ENCODE measurements around the gene CD8B2.
"Not testable (repeated sequence)": the region's sequence is repeated elsewhere in the genome, so short reads cannot be mapped to it uniquely, and the experiment has no call there.

Gene CD8B2

DNA sequence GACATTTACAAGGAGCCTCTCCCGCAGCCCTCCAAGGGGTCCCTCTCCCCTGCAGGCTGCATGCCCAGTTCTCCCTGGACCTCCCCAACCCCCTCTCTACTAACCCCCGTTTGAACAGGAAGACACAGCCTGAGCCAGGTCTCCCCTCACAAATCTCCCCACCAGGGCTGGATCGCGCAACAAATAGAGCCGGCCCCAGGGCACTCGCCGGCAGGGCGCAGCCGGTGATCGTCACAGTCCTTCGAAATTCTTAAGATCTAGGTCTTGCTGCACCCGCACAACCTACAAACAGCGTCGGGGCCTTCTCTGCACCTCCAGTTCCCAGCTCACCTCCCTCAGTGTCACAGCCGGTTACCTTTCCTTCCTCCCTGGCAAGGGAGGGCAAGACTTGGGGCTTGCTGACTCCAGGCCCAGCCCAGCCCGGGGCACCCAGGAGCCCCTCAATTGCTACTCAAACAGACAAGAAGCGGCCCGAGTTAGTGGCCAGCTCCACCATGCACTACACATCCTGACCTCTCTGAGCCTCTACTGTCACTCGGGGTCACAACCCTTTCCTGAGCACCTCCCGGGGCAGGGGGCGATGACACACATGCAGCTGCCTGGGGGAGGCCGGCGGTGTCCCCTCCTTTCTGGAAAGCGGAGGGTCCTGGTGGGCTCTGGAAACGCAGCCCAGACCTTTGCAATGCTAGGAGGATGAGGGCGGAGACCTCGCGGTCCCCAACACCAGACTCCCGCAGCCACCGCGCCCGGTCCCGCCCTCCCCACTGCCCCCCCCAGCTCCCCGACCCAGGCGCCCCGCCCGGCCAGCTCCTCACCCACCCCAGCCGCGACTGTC lies at the start of gene CD8B2:
CD8B2 (plus strand) TSS at position 814 of the 835 bp plus-strand sequence. CDS start 63 bp downstream, outside the sequence.
- DNase-seq: not testable (repeated sequence)

- not testable (repeated sequence) for DNase-seq
Observed at GRCh38 chr2:106461882-106462281, 25.3 kb upstream of the CD8B2 start.

- DNase-seq: not testable (repeated sequence)
Observed at GRCh38 chr2:106467516-106467915, 19.6 kb upstream of the CD8B2 start.

DNA sequence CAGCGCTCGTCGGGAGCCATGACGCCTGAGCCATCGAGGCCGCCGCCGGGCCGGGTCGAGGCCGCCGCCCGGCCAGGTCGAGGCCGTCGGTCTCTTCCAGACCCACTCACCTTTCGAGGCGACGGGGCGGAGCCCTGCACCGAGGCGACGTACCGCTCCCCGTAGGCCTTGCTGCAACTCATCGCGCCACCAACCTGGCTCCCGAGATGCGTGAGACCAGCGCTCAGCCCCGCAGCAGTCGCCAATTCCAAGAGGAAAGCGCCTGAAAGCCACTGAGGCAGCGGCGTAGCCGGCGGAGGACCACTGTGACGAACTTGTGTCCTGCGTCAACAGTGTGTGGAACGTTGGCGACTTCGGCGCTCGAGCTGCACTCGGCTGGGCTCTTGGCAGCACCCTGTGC lies 19.1 kb upstream of the CD8B2 start, which contains the start of gene RGPD3:
RGPD3 (minus strand) TSS at position 307 of the 400 bp plus-strand sequence; CDS start at position 182, 125 bp downstream.
- not testable (repeated sequence) for DNase-seq

- not testable (repeated sequence) for DNase-seq
Observed at GRCh38 chr2:106470658-106471057, 16.5 kb upstream of the CD8B2 start.

DNA sequence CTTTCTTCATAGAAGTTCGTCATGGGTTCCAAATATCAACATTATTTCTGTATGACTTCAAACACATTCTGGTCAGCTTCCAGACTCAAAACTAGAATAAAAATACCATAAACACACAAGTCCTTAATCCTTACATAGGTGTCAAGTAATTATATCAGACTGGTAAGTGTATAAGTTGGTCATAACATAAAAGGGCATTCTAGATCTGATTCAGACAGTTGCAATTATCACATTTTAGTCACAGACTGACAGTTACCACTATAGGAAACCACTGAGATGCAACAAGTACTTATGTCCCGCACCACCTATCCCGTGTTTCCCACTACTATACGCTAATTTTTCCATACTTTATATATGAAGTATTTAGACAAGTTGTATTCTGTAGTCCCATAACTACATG lies 9.5 kb upstream of the CD8B2 start:
- not testable (repeated sequence) for DNase-seq

DNA sequence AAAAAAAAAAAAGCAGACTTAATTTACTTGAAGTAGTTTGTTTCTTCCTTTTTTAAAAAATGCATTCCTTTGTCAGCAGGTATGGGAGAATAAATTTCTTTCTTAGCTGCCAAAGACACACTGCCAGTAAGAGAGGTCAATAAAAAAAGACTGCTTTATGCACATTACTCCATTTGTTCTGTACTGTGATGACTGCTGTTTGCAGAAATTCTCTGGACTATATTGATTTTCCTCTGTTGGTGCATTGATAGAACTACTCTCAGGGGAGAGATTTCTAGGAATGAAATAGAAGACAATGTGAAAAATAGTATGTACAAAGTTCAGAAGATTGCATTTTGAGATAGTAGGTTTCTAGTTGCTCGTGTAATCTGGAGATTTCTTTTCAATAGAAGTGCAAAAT lies 7.6 kb upstream of the CD8B2 start:
- DNase-seq: not testable (repeated sequence)

DNA sequence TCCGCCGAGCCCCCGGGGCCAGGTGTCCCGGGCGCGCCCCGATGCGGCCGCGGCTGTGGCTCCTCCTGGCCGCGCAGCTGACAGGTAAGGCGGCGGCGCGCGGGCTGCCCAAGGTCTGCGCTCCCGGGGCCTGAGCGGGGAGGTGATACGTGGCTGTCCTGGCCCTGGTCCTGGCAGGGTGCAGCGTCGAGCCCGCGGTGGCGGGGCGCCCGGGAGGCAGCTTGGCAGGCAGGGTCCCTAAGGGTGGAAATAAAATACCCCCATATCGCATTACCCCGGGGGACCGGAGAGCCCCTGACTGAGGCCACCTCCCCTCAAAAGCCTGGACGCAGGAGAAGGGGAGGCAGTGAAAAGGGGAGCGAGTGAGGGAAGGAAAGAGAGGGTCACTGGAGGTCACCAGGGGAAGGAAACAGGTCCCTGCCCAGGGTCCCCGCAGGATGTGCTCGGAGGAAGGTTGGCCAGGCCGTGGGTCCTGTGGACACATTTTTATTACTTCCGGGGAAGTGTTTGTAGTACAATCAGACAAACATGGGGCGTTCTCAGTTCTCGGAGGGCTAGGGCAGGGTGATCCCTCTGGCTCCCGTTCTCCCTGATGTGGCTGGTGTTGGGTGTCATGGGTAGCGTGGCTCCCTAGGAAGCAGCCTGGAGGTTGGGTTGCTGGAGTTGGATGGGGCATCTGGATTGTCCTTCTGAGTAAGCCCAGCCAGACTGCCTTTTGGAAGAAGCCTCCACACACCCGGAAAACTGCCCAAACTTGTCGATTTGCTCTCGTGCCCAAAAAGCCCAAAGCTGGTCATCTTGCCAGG lies 425 bp downstream of the CD8B2 start:
- not testable (repeated sequence) for DNase-seq

DNA sequence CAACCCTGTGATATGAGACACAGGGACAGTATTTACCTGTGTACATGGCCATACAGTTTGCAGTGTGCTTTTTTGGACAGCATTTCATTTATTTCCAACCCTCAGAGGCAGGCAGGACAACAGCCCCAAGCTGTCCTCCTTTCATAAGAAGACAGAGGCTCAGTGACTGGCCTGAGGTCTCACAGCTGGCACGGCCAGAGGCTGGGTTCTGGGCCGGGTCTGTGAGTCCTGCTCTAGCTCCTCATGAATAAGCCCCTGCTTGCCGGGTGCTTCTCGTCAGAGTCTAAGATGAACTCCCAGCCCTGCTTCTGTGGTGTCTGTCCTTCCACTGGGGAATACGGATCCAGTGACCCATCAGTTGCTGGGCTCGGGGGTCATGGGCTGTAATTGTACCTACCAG lies 2.5 kb downstream of the CD8B2 start:
- not testable (repeated sequence) for DNase-seq

DNA sequence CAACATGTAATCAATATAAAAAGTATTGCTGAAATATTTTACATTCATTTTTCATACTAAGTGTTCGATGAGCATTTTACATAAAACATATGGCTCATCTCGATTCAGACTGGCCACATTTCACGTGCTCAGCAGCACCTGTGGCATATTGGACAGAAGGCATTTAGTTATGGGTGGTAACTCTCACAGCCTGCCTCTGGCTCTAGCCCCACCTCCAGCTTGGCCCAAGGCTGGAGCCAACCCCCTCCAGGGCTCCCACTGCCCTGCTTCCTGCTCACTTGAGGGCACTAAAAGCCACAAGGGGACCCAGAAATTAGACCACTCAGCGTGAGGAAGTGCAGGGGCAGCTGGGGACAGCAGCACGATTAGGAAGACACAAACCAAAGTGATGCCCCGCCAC lies 5.2 kb downstream of the CD8B2 start:
- not testable (repeated sequence) for DNase-seq

DNA sequence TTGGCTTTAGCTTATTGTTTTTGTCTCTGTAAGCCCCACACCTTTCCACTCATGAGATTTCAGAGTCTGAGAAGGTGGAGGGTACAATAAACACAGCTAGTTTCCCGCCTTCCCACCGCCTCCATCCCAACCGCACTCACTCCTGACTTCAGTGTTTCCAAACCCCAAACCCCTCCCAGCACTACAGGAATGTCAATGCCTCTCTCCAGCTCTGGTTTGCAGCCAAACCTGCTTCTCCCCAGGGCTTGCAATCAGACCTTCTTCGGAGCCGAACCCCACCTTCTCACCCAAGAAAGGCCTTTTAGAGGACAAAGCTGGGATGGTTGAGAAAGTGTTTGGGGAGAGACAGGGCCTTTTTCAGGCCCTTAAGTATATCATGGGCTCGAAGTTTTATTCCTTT lies 5.7 kb downstream of the CD8B2 start:
- not testable (repeated sequence) for DNase-seq

DNA sequence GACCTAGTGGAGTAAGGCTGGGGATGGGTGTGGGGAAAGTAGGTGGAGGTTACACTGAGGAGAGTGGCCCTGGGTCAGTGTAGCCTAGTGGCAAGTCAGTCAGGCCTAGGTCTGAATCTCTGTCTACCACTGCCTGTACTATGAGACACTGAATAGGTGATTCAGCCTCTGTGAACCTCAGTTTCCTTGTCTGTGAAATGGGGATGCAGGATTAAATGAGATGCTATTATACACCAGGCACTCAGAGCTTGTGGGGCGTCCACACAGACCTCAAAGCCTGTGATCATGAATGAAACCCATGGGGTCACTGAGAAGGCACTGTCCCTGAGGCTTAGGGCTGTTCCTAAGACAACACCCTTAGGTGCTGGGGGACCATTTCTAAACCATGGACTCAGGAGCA lies 11.4 kb downstream of the CD8B2 start:
- not testable (repeated sequence) for DNase-seq

DNA sequence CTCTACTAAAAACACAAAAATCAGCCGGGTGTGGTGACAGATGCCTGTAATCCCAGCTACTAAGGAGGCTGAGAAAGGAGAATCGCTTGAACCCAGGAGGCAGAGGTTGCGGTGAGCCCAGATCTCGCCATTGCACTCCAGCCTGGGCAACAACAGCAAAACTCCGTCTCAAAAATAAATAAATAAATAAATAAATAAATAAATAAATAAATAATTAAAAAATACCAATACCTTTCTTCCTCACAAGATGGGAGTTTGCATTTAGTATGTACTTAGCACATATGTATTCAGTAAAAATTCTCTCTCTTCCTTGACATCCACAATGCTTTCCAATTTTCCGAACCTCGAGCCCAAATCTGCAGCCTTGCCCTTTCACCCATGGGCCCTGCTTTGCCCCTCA lies 13.2 kb downstream of the CD8B2 start:
- not testable (repeated sequence) for DNase-seq

DNA sequence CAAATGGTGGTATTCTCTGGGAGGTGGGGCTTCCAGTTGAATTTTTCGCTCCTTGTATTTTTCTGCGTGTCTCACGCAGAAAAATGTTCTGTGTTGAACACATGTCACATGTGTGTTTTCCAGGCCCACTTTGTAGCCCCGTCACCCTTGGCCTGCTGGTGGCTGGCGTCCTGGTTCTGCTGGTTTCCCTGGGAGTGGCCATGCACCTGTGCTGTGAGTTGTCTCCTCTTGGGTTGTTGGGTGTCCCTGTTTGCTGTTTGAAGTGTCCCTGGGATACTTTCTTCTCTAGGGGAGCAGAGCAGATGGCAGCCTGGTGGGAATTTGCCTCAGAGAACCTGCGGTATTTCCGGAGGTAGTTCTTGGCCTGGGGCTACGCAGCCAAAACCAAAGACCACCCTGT lies 15.2 kb downstream of the CD8B2 start:
- DNase-seq: not testable (repeated sequence)

GRCh38 chr2:106504192-106504591 lies 17.0 kb downstream of the CD8B2 start:
- not testable (repeated sequence) for DNase-seq

DNA sequence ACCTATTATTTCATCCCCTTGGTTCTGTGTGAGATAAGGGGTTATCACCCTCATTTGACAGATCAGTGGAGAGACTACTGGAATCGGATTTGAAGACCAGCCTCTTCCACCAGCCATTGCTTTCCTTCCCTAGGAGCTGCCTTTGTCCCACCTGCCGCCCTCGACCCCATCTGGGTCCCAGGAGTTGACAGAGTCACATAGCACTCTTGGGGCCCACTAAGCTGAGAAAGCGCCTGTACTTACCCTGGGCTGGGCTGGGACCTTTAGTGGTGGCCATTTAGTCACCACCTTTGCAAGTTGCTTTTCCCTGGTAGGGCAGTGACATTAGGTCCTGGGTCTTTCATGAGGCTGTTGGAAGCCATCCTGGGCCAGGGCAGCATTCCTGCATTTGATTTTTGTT lies 17.6 kb downstream of the CD8B2 start:
- not testable (repeated sequence) for DNase-seq

GRCh38 chr2:106506002-106506687 lies 19.0 kb downstream of the CD8B2 start:
- not testable (repeated sequence) for DNase-seq

- DNase-seq: not testable (repeated sequence)
Observed at GRCh38 chr2:106508660-106509373, 21.7 kb downstream of the CD8B2 start.

- DNase-seq: not testable (repeated sequence)
Observed at GRCh38 chr2:106509374-106509770, 22.2 kb downstream of the CD8B2 start.

DNA sequence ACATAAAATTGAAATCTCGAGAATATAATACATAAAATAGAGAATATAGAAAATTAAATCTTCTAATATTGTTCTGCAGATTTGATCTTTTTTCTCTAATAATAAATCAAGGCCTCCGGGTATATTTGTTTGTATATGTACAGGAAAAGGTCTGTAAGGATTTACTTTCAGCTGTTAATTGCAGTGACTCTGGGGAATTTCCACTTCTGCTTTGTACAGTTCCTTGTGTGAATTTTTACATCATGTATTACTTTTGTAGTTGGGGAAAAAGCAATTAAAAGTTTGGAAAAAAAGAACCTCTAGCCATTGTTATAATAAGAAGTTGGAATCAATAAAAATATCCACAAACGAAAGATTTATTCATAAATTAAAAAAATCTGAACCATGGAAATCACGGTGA lies 23.6 kb downstream of the CD8B2 start:
- DNase-seq: not testable (repeated sequence)

DNA sequence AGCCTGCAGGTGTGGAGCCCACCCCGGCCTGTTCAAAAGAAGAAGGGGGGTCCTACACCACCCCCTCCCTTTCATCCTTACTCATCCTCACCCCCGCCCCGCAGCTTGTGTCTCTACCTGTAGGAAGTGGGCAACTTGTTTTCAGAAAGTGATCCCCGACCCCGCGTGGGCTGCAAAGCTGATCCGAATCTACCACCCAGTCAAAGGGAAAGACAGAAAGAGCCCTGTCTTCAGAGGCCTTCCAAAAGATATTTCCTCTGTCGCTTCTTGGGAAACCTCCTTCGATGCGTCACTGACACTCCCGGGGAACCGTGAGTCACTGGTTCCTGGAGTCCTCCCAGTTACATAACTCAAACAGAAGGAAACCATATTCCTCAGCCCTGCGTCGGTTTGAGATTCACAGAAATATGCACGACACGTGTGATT lies 24.3 kb downstream of the CD8B2 start:
- DNase-seq: not testable (repeated sequence)

DNA sequence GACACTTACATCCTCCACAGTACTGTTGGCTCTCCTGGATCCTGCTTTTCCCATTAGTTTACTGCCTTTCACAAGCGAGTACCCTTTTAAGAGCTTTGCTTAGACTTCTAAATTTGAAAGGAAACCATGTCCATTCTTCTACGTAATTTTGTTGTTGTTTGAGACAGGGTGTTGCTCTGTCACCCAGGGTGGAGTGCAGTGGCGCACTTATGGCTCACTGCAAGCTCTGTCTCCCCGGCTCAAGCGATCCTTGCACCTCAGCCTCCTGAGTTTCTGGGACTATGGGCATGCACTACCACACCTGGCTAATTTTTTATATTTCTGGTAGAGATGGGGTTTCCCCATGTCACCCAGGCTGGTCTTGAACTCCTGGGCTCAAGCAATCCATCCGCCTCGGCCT lies 24.8 kb downstream of the CD8B2 start:
- not testable (repeated sequence) for DNase-seq
